ENCODE results near the gene HELT.

The HELT gene

DNA sequence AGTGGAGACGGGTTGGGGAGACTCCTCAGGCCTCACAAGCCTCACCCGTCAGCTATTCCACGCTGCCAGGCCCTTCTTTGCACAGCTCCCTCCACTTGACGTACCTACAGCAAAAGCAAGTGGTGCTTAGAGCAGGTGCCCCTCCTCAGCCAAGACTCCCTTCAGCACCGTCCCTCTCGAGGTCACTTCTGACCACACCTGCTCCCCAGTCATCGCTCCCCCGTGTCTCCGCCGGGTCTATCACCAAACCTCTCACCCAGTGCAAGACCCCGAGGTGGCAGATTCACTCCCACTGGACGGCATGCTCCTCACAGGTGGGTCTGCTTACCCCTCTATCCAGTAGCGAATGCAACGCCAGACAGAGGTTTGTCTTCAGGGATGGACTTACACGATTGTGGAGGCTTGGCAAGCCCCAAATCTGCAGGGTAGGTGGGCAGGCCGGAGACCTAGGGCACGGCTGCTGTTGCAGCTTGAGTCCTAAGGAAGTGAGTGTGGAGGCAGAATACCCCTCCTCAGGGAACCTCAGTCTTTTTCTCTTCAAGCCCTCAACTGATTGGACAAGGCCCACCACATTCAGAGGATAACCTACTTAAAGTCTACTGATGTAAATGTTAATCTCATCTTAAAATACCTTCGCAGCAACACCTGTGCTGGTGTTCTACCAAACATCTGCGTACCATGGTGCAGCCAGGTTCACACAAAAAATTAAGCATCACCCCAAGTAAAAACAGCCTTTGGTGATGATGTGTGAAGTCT is 14.5 kb upstream of the HELT start:
- DNase-seq (ENCODE audit: extremely low read depth, low read depth), result no peak
- no peak overlapping the region for H3K4me3 ChIP-seq (replicated peaks; ENCODE audit: low read depth, low read length)
- TF ChIP-seq, protein P1, sequence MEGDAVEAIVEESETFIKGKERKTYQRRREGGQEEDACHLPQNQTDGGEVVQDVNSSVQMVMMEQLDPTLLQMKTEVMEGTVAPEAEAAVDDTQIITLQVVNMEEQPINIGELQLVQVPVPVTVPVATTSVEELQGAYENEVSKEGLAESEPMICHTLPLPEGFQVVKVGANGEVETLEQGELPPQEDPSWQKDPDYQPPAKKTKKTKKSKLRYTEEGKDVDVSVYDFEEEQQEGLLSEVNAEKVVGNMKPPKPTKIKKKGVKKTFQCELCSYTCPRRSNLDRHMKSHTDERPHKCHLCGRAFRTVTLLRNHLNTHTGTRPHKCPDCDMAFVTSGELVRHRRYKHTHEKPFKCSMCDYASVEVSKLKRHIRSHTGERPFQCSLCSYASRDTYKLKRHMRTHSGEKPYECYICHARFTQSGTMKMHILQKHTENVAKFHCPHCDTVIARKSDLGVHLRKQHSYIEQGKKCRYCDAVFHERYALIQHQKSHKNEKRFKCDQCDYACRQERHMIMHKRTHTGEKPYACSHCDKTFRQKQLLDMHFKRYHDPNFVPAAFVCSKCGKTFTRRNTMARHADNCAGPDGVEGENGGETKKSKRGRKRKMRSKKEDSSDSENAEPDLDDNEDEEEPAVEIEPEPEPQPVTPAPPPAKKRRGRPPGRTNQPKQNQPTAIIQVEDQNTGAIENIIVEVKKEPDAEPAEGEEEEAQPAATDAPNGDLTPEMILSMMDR (IDR thresholded peaks at IDR 0.05; ENCODE audit: low read depth, low read length, missing control alignments), result no peak

- H3K4me3 ChIP-seq (replicated peaks; ENCODE audit: low read depth, low read length), result no peak overlapping the region
- TF ChIP-seq, protein P1 (IDR thresholded peaks at IDR 0.05; ENCODE audit: low read depth, low read length, missing control alignments), result no peak
- DNase-seq (ENCODE audit: extremely low read depth, low read depth), result no peak
These were observed 13.6 kb upstream of the HELT start for GRCh38 chr4:185004562-185005218.

- peak; percentile 27 for DNase-seq (ENCODE audit: extremely low read depth, low read depth)
- TF ChIP-seq, protein P1 (IDR thresholded peaks at IDR 0.05; ENCODE audit: low read depth, low read length, missing control alignments), result peak; percentile 96
- no peak overlapping the region for H3K4me3 ChIP-seq (replicated peaks; ENCODE audit: low read depth, low read length)
These were observed 13.0 kb upstream of the HELT start for GRCh38 chr4:185005219-185005819.

DNA sequence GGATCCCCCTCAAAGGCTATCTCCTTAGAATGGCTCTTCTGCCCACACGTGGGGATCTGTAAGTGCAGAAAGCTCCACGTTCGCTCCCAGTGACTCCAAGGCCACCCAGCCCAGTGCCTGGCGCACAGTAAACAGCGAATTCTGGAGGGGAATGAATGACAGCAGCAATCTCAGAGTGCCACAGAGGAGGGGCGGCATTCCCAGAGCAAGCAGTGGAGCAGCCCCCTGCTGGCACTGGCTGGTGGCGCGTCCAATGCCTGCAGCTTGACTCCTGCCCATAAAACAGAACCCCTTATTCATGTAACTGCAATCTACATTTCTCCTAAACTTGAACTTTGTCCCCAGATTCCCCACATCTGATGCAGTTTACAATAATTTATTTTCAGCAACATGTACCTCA is 6.9 kb upstream of the HELT start:
- TF ChIP-seq, protein P1 (IDR thresholded peaks at IDR 0.05; ENCODE audit: low read depth, low read length, missing control alignments), result peak; percentile 66
- DNase-seq (ENCODE audit: extremely low read depth, low read depth), result no peak

GRCh38 chr4:185013417-185014125 is 4.7 kb upstream of the HELT start:
- DNase-seq (ENCODE audit: extremely low read depth, low read depth), result no peak
- no peak overlapping the region for H3K4me3 ChIP-seq (replicated peaks; ENCODE audit: low read depth, low read length)
- TF ChIP-seq, protein P1 (IDR thresholded peaks at IDR 0.05; ENCODE audit: low read depth, low read length, missing control alignments), result no peak

More for the DNA sequence above, 6.9 kb upstream of the HELT start:
- H3K4me3 ChIP-seq (replicated peaks; ENCODE audit: low read depth, low read length), result no peak overlapping the region

- H3K4me3 ChIP-seq (replicated peaks; ENCODE audit: low read depth, low read length), result no peak overlapping the region
- TF ChIP-seq, protein P1 (IDR thresholded peaks at IDR 0.05; ENCODE audit: low read depth, low read length, missing control alignments), result no peak
- DNase-seq (ENCODE audit: extremely low read depth, low read depth), result no peak
These were observed 3.2 kb upstream of the HELT start for GRCh38 chr4:185015108-185015507.

All from HFF-Myc (cell line).